GM19238 (cell line): Measurements from ENCODE around the gene CPNE8.

ENCODE experiments used
- DNase-seq: peaks from one replicate; pipeline ENCODE4 v3.0.0; 2011; ENCODE audit warnings: low spot score; ENCODE audit not compliant: insufficient read length

Gene CPNE8

GRCh38 chr12:38898001-38898684 is 7.2 kb downstream of the CPNE8 start:
- no peak for DNase-seq

- no peak for DNase-seq
These were observed 9.9 kb downstream of the CPNE8 start for GRCh38 chr12:38895446-38895845.

- DNase-seq = no peak
These were observed 12.4 kb downstream of the CPNE8 start for GRCh38 chr12:38892976-38893375.

GRCh38 chr12:38892087-38892786 is 13.2 kb downstream of the CPNE8 start:
- no peak for DNase-seq

- DNase-seq = no peak
These were observed 15.1 kb downstream of the CPNE8 start for GRCh38 chr12:38890102-38890855.

GRCh38 chr12:38889297-38889815 is 16.0 kb downstream of the CPNE8 start:
- no peak for DNase-seq

GRCh38 chr12:38887770-38888169 is 17.6 kb downstream of the CPNE8 start:
- DNase-seq = no peak

GRCh38 chr12:38886931-38887330 is 18.5 kb downstream of the CPNE8 start:
- DNase-seq = no peak

GRCh38 chr12:38886064-38886463 is 19.3 kb downstream of the CPNE8 start:
- no peak for DNase-seq

GRCh38 chr12:38884666-38885065 is 20.7 kb downstream of the CPNE8 start:
- no peak for DNase-seq

GRCh38 chr12:38883629-38884134 is 21.7 kb downstream of the CPNE8 start:
- DNase-seq = no peak

GRCh38 chr12:38880288-38880687 is 25.1 kb downstream of the CPNE8 start:
- no peak for DNase-seq

GRCh38 chr12:38878986-38879385 is 26.4 kb downstream of the CPNE8 start:
- no peak for DNase-seq

GRCh38 chr12:38878333-38878705 is 27.1 kb downstream of the CPNE8 start:
- DNase-seq = no peak

GRCh38 chr12:38875586-38876228 is 29.7 kb downstream of the CPNE8 start:
- DNase-seq = no peak

- DNase-seq = no peak
These were observed 32.8 kb downstream of the CPNE8 start for GRCh38 chr12:38872561-38872960.

- no peak for DNase-seq
These were observed 33.2 kb downstream of the CPNE8 start for GRCh38 chr12:38872156-38872555.

GRCh38 chr12:38869036-38869435 is 36.4 kb downstream of the CPNE8 start:
- DNase-seq = no peak

GRCh38 chr12:38850461-38850860 is 54.9 kb downstream of the CPNE8 start:
- DNase-seq = no peak

GRCh38 chr12:38847247-38847646 is 58.1 kb downstream of the CPNE8 start:
- no peak for DNase-seq

- DNase-seq = no peak
These were observed 61.1 kb downstream of the CPNE8 start for GRCh38 chr12:38844267-38844666.
